A549 (cell line): ENCODE data around the gene SNURF. TPM values are rescaled to one million over a fixed set of nuclear protein-coding genes. Genes with fewer than 3 reads are reported as not detected.

Experiments
- ATAC-seq, 2 experiments: fragments of 200-7000 bp in 1 of 2; fragments of >200 bp in 1 of 2; cut with Nextera tagmentation in 1 of 2; cut with Tn5 transposase in 1 of 2; 3 replicates each; pipeline versions ENCODE4 v1.8.0 to v1.9.1; 2018 to 2020; ENCODE audit warnings: mild to moderate bottlenecking in 1 of 2, moderate library complexity in 1 of 2
- CTCF ChIA-PET: fragments of 300-600 bp; sonication (Branson Sonifier 250); formaldehyde crosslinking; extraction: SDS; loops from one replicate; lab custom pipeline; 2021; ENCODE audit warnings: antibody characterized with exemption, inconsistent platforms; lab: Yijun Ruan, JAX
- POLR2A ChIA-PET: fragments of 350-600 bp; formaldehyde crosslinking; extraction: SDS; loops from one replicate; lab custom pipeline; 2021; ENCODE audit warnings: antibody characterized with exemption, inconsistent platforms; lab: Yijun Ruan, JAX
- DNase-seq, 2 experiments: peaks; one replicate each; pipeline versions ENCODE4 v3.0.0 to v3.0.0-alpha.2; 2011 to 2016; ENCODE audit warnings: low read depth in 1 of 2, low spot score in 1 of 2
- FAIRE-seq: peaks from 2 replicates; lab custom pipeline; 2011; peaks lifted over from hg19 to GRCh38; lab: Jason Lieb, UNC
- H3K27ac ChIP-seq, 2 experiments: fragments of >200 bp; sonication (Bioruptor Twin); formaldehyde crosslinking; 3 replicates each; pipeline ENCODE4 v1.5.1; 2016 to 2017
- H3K4me1 ChIP-seq: fragments of >200 bp; sonication (Bioruptor Twin); formaldehyde crosslinking; 3 replicates; pipeline ENCODE4 v1.6.1; 2016
- H3K4me2 ChIP-seq: fragments of >200 bp; sonication (Bioruptor Twin); formaldehyde crosslinking; 3 replicates; pipeline ENCODE4 v1.6.1; 2016
- H3K4me3 ChIP-seq: fragments of >200 bp; sonication (Bioruptor Twin); formaldehyde crosslinking; 3 replicates; pipeline ENCODE4 v1.5.1; 2016
- H3K9me3 ChIP-seq: fragments of >200 bp; sonication (Bioruptor Twin); formaldehyde crosslinking; 3 replicates; pipeline ENCODE4 v1.6.1; 2016
- BCL3 ChIP-seq: fragments of >200 bp; sonication (Bioruptor Twin); formaldehyde crosslinking; IDR thresholded peaks from 3 replicates; pipeline ENCODE4 v1.6.1; 2016
- CBX8 ChIP-seq: fragments of 200-600 bp; sonication (generic); IDR thresholded peaks from 2 replicates; pipeline ENCODE4 v1.6.1; 2016
- CHD2 ChIP-seq: fragments of 150-350 bp; IDR thresholded peaks from 2 replicates; pipeline ENCODE4 v1.6.1; 2014; ENCODE audit warnings: low read length; ENCODE audit not compliant: partially characterized antibody
- CTCF ChIP-seq: fragments of >200 bp; sonication (Bioruptor Twin); formaldehyde crosslinking; IDR thresholded peaks from 3 replicates; pipeline ENCODE4 v1.5.1; 2016
- EHF ChIP-seq: fragments of 250-450 bp; sonication (Bioruptor Pico); IDR thresholded peaks from 2 replicates; pipeline ENCODE4 v1.5.0; 2020; ENCODE audit warnings: mild to moderate bottlenecking
- EP300 ChIP-seq, 2 experiments: fragments of >200 bp; sonication (Bioruptor Twin); formaldehyde crosslinking; IDR thresholded peaks; 2 replicates in 1 of 2; 3 replicates in 1 of 2; pipeline ENCODE4 v1.6.1; 2016 to 2017
- ESRRA ChIP-seq: fragments of 150-350 bp; IDR thresholded peaks from 2 replicates; pipeline ENCODE4 v1.6.1; 2014; ENCODE audit warnings: mild to moderate bottlenecking, low read length, borderline replicate concordance
- FOSB ChIP-seq: fragments of 250-450 bp; sonication (Bioruptor Pico); IDR thresholded peaks from 2 replicates; pipeline ENCODE4 v1.5.0; 2020; ENCODE audit warnings: mild to moderate bottlenecking, moderate library complexity
- HOXA7 ChIP-seq: fragments of 250-450 bp; sonication (Bioruptor Pico); IDR thresholded peaks from 2 replicates; pipeline ENCODE4 v1.5.0; 2020; ENCODE audit warnings: mild to moderate bottlenecking, moderate library complexity
- HOXB13 ChIP-seq: fragments of 250-450 bp; sonication (Bioruptor Pico); IDR thresholded peaks from 2 replicates; pipeline ENCODE4 v1.5.0; 2020; ENCODE audit warnings: low read depth, mild to moderate bottlenecking, moderate library complexity
- JUN ChIP-seq, 2 experiments: fragments of >200 bp; sonication (Bioruptor Twin); formaldehyde crosslinking; IDR thresholded peaks; 2 replicates in 1 of 2; 3 replicates in 1 of 2; pipeline ENCODE4 v1.6.1; 2016 to 2017
- JUNB ChIP-seq: fragments of >200 bp; sonication (Bioruptor Twin); formaldehyde crosslinking; IDR thresholded peaks from 2 replicates; pipeline ENCODE4 v1.6.1; 2016
- KDM1A ChIP-seq: fragments of 200-600 bp; sonication (generic); IDR thresholded peaks from 2 replicates; pipeline ENCODE4 v1.6.1; 2016; ENCODE audit warnings: low read depth, mild to moderate bottlenecking
- KDM5A ChIP-seq: fragments of 200-600 bp; sonication (generic); IDR thresholded peaks from 2 replicates; pipeline ENCODE4 v1.6.1; 2016; ENCODE audit warnings: antibody characterized with exemption, mild to moderate bottlenecking
- MYC ChIP-seq: IDR thresholded peaks from 2 replicates; pipeline ENCODE4 v1.6.1; 2012; ENCODE audit warnings: mild to moderate bottlenecking, inconsistent platforms, low read length, improper control_type of control experiment, borderline replicate concordance
- PBX3 ChIP-seq: IDR thresholded peaks from 2 replicates; pipeline ENCODE4 v1.6.1; 2012
- PHF8 ChIP-seq: fragments of 200-600 bp; sonication (generic); IDR thresholded peaks from 2 replicates; pipeline ENCODE4 v1.6.1; 2016; ENCODE audit warnings: low read depth, mild to moderate bottlenecking, antibody characterized with exemption, moderate library complexity, borderline replicate concordance
- POLR2A ChIP-seq: IDR thresholded peaks from 2 replicates; pipeline ENCODE4 v1.6.1; 2012; ENCODE audit warnings: mild to moderate bottlenecking, low read length
- RFX5 ChIP-seq: fragments of 450-650 bp; IDR thresholded peaks from 2 replicates; pipeline ENCODE4 v1.7.1; 2014; ENCODE audit warnings: antibody characterized with exemption, mild to moderate bottlenecking, moderate library complexity
- SMC3 ChIP-seq: fragments of >200 bp; sonication (Bioruptor Twin); formaldehyde crosslinking; IDR thresholded peaks from 3 replicates; pipeline ENCODE4 v1.6.1; 2018; ENCODE audit warnings: inconsistent platforms
- ZC3H11A ChIP-seq: fragments of 450-650 bp; IDR thresholded peaks from 2 replicates; pipeline ENCODE4 v1.6.1; 2014; ENCODE audit warnings: antibody characterized with exemption, mild to moderate bottlenecking
- ZFP36 ChIP-seq: fragments of 450-650 bp; IDR thresholded peaks from 2 replicates; pipeline ENCODE4 v1.6.1; 2014; ENCODE audit warnings: borderline replicate concordance; ENCODE audit not compliant: partially characterized antibody
- ZSCAN20 ChIP-seq: fragments of 250-450 bp; sonication (Bioruptor Pico); IDR thresholded peaks from 2 replicates; pipeline ENCODE4 v1.8.0; 2022; ENCODE audit warnings: mild to moderate bottlenecking, moderate library complexity
- WGBS: methylation state at CpG from one replicate; pipeline ENCODE4 v1.1.6; 2017; ENCODE audit errors: missing lambda C conversion rate; 5-methylcytosine and 5-hydroxymethylcytosine counted together
- polyA minus RNA-seq: library from RNA; depleted of rRNA, polyadenylated mRNA; stranded (reverse); fragments of >200 nt; gene quantifications from 2 replicates; pipeline ENCODE4 v1.2.3, GENCODE V29; 2011; rRNA and poly(A)+ RNA removed
- polyA plus RNA-seq, 4 experiments: library from polyadenylated mRNA; depleted of rRNA in 3 of 4; stranded (reverse); fragments of >200 nt; fragmentation: RNase III in 1 of 4; extraction: RNeasy Plus Mini Kit Qiagen cat#74134 plus additional on column Dnase treatment in 1 of 4; gene quantifications; 2 replicates in 3 of 4; 3 replicates in 1 of 4; pipeline ENCODE4 v1.2.3, GENCODE V29; 2011 to 2017
- TF ChIP-seq, protein P1 (sequence below): IDR thresholded peaks from 2 replicates; pipeline ENCODE4 v1.6.1; 2012
- TF ChIP-seq, protein P2 (sequence below): fragments of 250-450 bp; sonication (Bioruptor Pico); IDR thresholded peaks from 2 replicates; pipeline ENCODE4 v1.5.0; 2020; ENCODE audit warnings: low read depth, mild to moderate bottlenecking, moderate library complexity

SNURF gene, protein sequence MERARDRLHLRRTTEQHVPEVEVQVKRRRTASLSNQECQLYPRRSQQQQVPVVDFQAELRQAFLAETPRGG
- polyA plus RNA-seq (2011; rRNA removed), result 11.1 and 13.9 TPM in 2 replicates
- 2.5 and 4.9 TPM in 2 replicates for polyA plus RNA-seq (2012; cell fraction: cytosol; rRNA removed)
- 0.91 and 1.8 TPM in 2 replicates for polyA plus RNA-seq (2012; cell fraction: nucleus; rRNA removed)
- 29.2 to 30.8 TPM (median 30.8 TPM) in 3 replicates for polyA plus RNA-seq (2017; fragmentation: RNase III; extraction: RNeasy Plus Mini Kit Qiagen cat#74134 plus additional on column Dnase treatment)
- polyA minus RNA-seq, result 63.5 and 98.2 TPM in 2 replicates

DNA sequence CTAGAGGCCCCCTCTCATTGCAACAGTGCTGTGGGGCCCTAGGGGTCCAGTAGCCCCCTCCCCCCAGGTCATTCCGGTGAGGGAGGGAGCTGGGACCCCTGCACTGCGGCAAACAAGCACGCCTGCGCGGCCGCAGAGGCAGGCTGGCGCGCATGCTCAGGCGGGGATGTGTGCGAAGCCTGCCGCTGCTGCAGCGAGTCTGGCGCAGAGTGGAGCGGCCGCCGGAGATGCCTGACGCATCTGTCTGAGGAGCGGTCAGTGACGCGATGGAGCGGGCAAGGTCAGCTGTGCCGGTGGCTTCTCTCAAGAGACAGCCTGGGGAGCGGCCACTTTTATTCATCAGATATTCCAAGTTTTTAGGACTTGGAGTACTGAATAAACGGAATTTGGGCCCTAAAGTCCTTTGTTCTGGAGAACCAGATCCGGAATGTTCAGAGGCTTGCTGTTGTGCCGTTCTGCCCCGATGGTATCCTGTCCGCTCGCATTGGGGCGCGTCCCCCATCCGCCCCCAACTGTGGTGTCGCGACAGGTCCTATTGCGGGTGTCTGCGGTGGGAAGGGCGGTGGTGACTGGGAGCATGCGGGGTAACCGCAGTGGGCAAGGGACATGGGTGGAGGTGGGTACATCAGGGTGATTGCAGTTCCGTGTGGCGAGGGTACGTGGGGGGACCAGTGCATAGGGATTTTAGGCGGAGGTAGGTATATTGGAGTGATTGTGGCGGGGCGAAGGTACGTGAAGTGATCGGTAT is at the start of gene SNURF, which contains the start of gene SNRPN:
SNURF (plus strand) TSS at position 205 of the 748 bp plus-strand sequence; CDS start at position 267, 62 bp downstream.
SNRPN (plus strand) TSS at position 205 of the 748 bp plus-strand sequence. CDS start 19,467 bp downstream, outside the sequence.
- ATAC-seq (peak; percentile 90 to 91), DNase-seq (peak; percentile 39 to 81), FAIRE-seq (no peak)
- no peaks in the 10 kb centered on the region for H3K4me1 ChIP-seq
- peak within 1 kb of the TSS; percentile 76 for H3K4me2 ChIP-seq
- H3K27ac ChIP-seq, result peak within 1 kb of the TSS; percentile 79 to 98
- POLR2A ChIA-PET, result no interaction called here
- 0% methylated on average over 9 of the region's 47 CpGs for WGBS
- peaks cover 14% of the 10 kb centered on the region; the same call in 1 of the 3 replicates for H3K9me3 ChIP-seq
- peak within 1 kb of the TSS; percentile 68 for H3K4me3 ChIP-seq
- CTCF ChIA-PET, result no interaction called here
- TF ChIP-seq PHF8 (peak; percentile 43; the same call in 1 of the 2 replicates), ZC3H11A (no peak), BCL3 (peak; percentile 66; the same call in 1 of the 3 replicates), JUN (IDR thresholded peaks at IDR 0.05) (peak in 1 of 2 experiments; percentile 47; a peak in 1 of 5 replicates), POLR2A (peak; percentile 93)
- TF ChIP-seq, protein P1, sequence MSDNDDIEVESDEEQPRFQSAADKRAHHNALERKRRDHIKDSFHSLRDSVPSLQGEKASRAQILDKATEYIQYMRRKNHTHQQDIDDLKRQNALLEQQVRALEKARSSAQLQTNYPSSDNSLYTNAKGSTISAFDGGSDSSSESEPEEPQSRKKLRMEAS, result peak; percentile 48; the same call in 1 of the 2 replicates
- TF ChIP-seq, protein P2, sequence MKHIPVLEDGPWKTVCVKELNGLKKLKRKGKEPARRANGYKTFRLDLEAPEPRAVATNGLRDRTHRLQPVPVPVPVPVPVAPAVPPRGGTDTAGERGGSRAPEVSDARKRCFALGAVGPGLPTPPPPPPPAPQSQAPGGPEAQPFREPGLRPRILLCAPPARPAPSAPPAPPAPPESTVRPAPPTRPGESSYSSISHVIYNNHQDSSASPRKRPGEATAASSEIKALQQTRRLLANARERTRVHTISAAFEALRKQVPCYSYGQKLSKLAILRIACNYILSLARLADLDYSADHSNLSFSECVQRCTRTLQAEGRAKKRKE, result no peak

DNA sequence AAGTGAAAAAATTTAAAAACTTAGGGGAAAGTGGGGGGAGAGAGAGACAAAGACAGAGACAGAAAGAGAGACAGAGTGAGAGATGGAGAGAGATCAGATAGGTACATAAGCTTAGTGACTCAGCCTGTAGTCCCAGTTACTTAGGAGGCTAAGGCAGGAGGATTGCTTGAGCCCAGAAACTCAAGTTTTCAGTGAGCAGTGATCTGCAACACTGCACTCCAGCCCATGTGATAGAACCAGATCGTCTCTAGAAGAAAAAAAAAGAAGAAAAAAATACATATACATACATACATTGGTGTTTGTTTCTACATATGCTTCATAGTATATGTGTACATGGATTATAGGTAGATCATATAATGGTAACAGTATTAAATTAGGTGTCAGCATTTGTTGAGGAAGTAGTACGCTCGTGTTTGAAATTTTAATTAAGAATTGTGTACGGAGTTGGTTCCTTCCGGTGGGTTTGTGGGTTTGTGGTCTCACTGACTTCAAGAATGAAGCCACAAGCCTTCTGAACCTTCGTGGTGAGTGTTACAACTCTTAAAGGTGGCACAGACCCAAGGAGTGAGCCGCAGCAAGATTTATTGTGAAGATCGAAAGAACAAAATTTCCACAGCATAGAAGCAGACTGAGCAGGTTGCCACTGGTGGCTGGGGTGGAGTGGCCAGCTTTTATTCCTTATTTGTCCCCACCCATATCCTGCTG is 38.3 kb upstream of the SNURF start:
- Histone ChIP-seq H3K9me3 (no peaks in the 10 kb centered on the region), H3K4me3 (no peak overlapping the region), H3K4me2 (no peak overlapping the region), H3K27ac (no peak overlapping the region), H3K4me1 (no peaks in the 10 kb centered on the region)
- FAIRE-seq (no peak), ATAC-seq (no peak), DNase-seq (no peak)
- WGBS, result 46% methylated on average over 8 of the region's 8 CpGs
- CTCF ChIA-PET, result no interaction called here
- POLR2A ChIA-PET, result no interaction called here
- TF ChIP-seq CBX8, result no peak

- H3K4me2 ChIP-seq, result no peak overlapping the region
- FAIRE-seq, result no peak
- POLR2A ChIA-PET, result no interaction called here
- no peaks in the 10 kb centered on the region for H3K4me1 ChIP-seq
- WGBS, result 46% methylated on average over 14 of the region's 14 CpGs
- CTCF ChIA-PET, result no interaction called here
- no peak overlapping the region for H3K4me3 ChIP-seq
- H3K9me3 ChIP-seq, result no peaks in the 10 kb centered on the region
- no peak for DNase-seq
- no peak overlapping the region for H3K27ac ChIP-seq
- TF ChIP-seq EHF, result no peak
- TF ChIP-seq CHD2, result no peak
- TF ChIP-seq JUNB, result no peak
- no peak for TF ChIP-seq KDM5A
- TF ChIP-seq, protein P1, result no peak
- TF ChIP-seq ESRRA, result no peak
- TF ChIP-seq HOXA7 (CRISPR knock-in tag), result no peak
- TF ChIP-seq SMC3, result no peak
- no peak for TF ChIP-seq ZFP36
- no peak for TF ChIP-seq HOXB13 (CRISPR knock-in tag)
- no peak for TF ChIP-seq CTCF
- no peak for TF ChIP-seq JUN (IDR thresholded peaks at IDR 0.05)
- no peak for TF ChIP-seq RFX5
- no peak for TF ChIP-seq FOSB (CRISPR knock-in tag)
- no peak for TF ChIP-seq ZC3H11A
- TF ChIP-seq PBX3, result no peak
- no peak for TF ChIP-seq KDM1A
- TF ChIP-seq EP300 (IDR thresholded peaks at IDR 0.05), result no peak
- TF ChIP-seq MYC, result no peak
- TF ChIP-seq ZSCAN20 (CRISPR knock-in tag), result no peak
- ATAC-seq, result no peak
Observed at GRCh38 chr15:24917431-24917830, 37.4 kb upstream of the SNURF start.
